Mammary epithelial cell (primary cell): ENCODE measurements around the gene EXT2.

Source experiments
- EZH2 ChIP-seq: IDR thresholded peaks from 2 replicates; pipeline ENCODE4 v1.6.1; 2012; ENCODE audit warnings: low read length, inconsistent platforms, borderline replicate concordance
- TF ChIP-seq, protein P1 (sequence below), 2 donors: IDR thresholded peaks in 1 of 2; conservative IDR thresholded peaks in 1 of 2; 2 replicates each; pipeline ENCODE4 v1.5.1; 2011 to 2012; ENCODE audit warnings: inconsistent platforms in 2 of 2, low read length in 2 of 2, mild to moderate bottlenecking in 2 of 2, control low read depth in 1 of 2, low read depth in 1 of 2; ENCODE audit not compliant: insufficient read depth in 1 of 2; ENCODE audit errors: extremely low read depth in 1 of 2

DNA sequence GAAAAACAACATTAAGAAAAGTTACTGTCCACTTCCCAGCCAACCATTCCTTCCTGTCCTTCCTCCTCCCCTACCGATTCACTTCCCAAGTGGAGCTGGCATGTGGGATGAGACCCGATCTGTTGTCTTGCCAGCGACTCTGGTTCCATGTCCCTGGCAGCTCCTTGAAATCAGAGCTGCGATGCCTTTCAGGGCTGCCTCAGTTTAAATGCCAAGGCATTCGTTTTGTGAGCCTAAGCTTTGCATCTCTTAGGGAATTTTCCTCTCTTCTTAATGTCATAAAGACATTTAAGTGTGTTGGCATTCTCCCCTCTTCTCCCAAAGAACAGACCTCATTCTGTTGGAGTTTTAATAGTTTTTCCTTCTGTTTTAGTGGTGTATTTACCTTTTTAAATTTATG, 98.4 kb downstream of the EXT2 start:
- TF ChIP-seq, protein P1, sequence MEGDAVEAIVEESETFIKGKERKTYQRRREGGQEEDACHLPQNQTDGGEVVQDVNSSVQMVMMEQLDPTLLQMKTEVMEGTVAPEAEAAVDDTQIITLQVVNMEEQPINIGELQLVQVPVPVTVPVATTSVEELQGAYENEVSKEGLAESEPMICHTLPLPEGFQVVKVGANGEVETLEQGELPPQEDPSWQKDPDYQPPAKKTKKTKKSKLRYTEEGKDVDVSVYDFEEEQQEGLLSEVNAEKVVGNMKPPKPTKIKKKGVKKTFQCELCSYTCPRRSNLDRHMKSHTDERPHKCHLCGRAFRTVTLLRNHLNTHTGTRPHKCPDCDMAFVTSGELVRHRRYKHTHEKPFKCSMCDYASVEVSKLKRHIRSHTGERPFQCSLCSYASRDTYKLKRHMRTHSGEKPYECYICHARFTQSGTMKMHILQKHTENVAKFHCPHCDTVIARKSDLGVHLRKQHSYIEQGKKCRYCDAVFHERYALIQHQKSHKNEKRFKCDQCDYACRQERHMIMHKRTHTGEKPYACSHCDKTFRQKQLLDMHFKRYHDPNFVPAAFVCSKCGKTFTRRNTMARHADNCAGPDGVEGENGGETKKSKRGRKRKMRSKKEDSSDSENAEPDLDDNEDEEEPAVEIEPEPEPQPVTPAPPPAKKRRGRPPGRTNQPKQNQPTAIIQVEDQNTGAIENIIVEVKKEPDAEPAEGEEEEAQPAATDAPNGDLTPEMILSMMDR (conservative IDR thresholded peaks at IDR 0.05 in 1 of 2, IDR thresholded peaks at IDR 0.05 in 1 of 2; ENCODE audit: extremely low read depth in 1 of 2, insufficient read depth in 1 of 2, low read depth in 1 of 2, low read length in 2 of 2), result no peak
- no peak for TF ChIP-seq EZH2
